H1 (cell line): Measurements from ENCODE around the gene HES5.

Source experiments
- BRCA1 ChIP-seq: IDR thresholded peaks from 2 replicates; pipeline ENCODE4 v1.6.1; 2012; ENCODE audit warnings: low read depth, low read length, improper control_type of control experiment
- CEBPB ChIP-seq: IDR thresholded peaks from 2 replicates; pipeline ENCODE4 v1.6.1; 2012; ENCODE audit warnings: low read depth, low read length
- CREB1 ChIP-seq: IDR thresholded peaks from 2 replicates; pipeline ENCODE4 v1.6.1; 2012; ENCODE audit warnings: inconsistent platforms
- EZH2 ChIP-seq: fragments of 200-600 bp; sonication (generic); IDR thresholded peaks from 2 replicates; pipeline ENCODE4 v1.7.1; 2012; ENCODE audit warnings: low read depth, mild to moderate bottlenecking, moderate library complexity, low read length, inconsistent platforms; ENCODE audit not compliant: severe bottlenecking
- JUND ChIP-seq: IDR thresholded peaks from 2 replicates; pipeline ENCODE4 v1.6.1; 2011; ENCODE audit warnings: mild to moderate bottlenecking, improper control_type of control experiment, low read length
- POLR2A ChIP-seq, 2 experiments: IDR thresholded peaks; 1 replicate in 1 of 2; 2 replicates in 1 of 2; pipeline ENCODE4 v1.6.1; 2011; ENCODE audit warnings: low read depth in 2 of 2, low read length in 2 of 2, mild to moderate bottlenecking in 2 of 2; ENCODE audit errors: control extremely low read depth in 1 of 2
- RAD21 ChIP-seq, 2 experiments: IDR thresholded peaks in 1 of 2; conservative IDR thresholded peaks in 1 of 2; 2 replicates each; pipeline ENCODE4 v1.6.1; 2011; ENCODE audit warnings: low read depth in 2 of 2, low read length in 2 of 2, improper control_type of control experiment in 1 of 2, inconsistent platforms in 1 of 2, mild to moderate bottlenecking in 1 of 2, moderate library complexity in 1 of 2
- RFX5 ChIP-seq: IDR thresholded peaks from 2 replicates; pipeline ENCODE4 v1.6.1; 2011; ENCODE audit warnings: low read depth, low read length, improper control_type of control experiment, borderline replicate concordance
- RXRA ChIP-seq: IDR thresholded peaks from 2 replicates; pipeline ENCODE4 v1.6.1; 2011; ENCODE audit warnings: low read depth, mild to moderate bottlenecking, low read length, moderate library complexity; ENCODE audit not compliant: insufficient read depth
- SP1 ChIP-seq: IDR thresholded peaks from 2 replicates; pipeline ENCODE4 v1.6.1; 2011; ENCODE audit warnings: low read depth, low read length
- ZNF274 ChIP-seq: IDR thresholded peaks from 2 replicates; pipeline ENCODE4 v1.7.0; 2012; ENCODE audit warnings: low read length, borderline replicate concordance; ENCODE audit errors: extremely low read depth
- TF ChIP-seq, protein P1 (sequence below), 3 experiments: IDR thresholded peaks; 1 replicate in 2 of 3; 2 replicates in 1 of 3; pipeline versions ENCODE4 v1.5.1 to v1.6.1; 2011; ENCODE audit warnings: low read length in 3 of 3, mild to moderate bottlenecking in 3 of 3, inconsistent platforms in 2 of 3, low read depth in 1 of 3, moderate library complexity in 1 of 3; ENCODE audit not compliant: insufficient read depth in 1 of 3; ENCODE audit errors: control extremely low read depth in 1 of 3
- TF ChIP-seq, protein P2 (sequence below): IDR thresholded peaks from 2 replicates; pipeline ENCODE4 v1.6.1; 2011; ENCODE audit warnings: low read length, improper control_type of control experiment
- TF ChIP-seq, protein P3 (sequence below): IDR thresholded peaks from 2 replicates; pipeline ENCODE4 v1.6.1; 2012; ENCODE audit warnings: inconsistent platforms

DNA sequence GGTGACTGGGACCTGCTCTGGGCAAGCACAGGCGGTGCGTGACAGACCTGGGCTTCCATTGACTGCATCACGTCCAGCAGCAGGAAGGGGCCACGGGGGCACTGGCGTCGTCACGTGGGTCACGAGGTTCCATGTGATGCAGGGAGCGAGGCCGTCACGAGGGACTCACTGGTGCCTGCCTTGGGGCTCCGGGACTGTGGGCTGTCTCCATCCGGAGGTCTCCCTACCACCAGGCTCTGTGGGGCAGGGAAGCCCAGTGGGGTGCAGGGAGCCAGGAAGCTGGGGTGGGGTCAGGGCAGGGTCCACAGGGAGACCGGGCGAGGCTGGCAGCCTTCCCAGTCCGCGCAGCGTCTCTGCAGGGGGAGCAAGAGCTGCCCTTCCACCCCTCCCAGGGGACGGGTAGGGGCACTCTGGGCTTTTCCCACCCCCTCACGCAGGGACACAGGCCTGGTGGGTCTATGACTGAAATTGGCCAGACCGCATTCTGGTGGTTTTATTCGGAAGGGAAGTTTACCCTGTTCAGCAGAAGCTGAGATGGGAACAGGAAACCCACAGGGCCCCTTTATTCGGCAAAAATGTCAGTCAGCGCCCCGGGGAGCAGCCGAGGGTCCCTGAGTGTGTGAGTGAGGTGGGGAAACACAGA, 25.7 kb upstream of the HES5 start:
- TF ChIP-seq RAD21 (IDR thresholded peaks at IDR 0.05 in 1 of 2, conservative IDR thresholded peaks at IDR 0.05 in 1 of 2; ENCODE audit: low read depth in 2 of 2, low read length in 2 of 2) (no peak), SP1 (no peak), EZH2 (no peak), POLR2A (IDR thresholded peaks at IDR 0.05; ENCODE audit: control extremely low read depth in 1 of 2, low read depth in 2 of 2, low read length in 2 of 2) (no peak), ZNF274 (no peak), CEBPB (no peak), RFX5 (no peak), RXRA (no peak), JUND (no peak), BRCA1 (no peak), CREB1 (no peak)
- TF ChIP-seq, protein P1, sequence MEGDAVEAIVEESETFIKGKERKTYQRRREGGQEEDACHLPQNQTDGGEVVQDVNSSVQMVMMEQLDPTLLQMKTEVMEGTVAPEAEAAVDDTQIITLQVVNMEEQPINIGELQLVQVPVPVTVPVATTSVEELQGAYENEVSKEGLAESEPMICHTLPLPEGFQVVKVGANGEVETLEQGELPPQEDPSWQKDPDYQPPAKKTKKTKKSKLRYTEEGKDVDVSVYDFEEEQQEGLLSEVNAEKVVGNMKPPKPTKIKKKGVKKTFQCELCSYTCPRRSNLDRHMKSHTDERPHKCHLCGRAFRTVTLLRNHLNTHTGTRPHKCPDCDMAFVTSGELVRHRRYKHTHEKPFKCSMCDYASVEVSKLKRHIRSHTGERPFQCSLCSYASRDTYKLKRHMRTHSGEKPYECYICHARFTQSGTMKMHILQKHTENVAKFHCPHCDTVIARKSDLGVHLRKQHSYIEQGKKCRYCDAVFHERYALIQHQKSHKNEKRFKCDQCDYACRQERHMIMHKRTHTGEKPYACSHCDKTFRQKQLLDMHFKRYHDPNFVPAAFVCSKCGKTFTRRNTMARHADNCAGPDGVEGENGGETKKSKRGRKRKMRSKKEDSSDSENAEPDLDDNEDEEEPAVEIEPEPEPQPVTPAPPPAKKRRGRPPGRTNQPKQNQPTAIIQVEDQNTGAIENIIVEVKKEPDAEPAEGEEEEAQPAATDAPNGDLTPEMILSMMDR (IDR thresholded peaks at IDR 0.05; ENCODE audit: control extremely low read depth in 1 of 3, insufficient read depth in 1 of 3, low read depth in 1 of 3, low read length in 3 of 3) = no peak
- TF ChIP-seq, protein P2, sequence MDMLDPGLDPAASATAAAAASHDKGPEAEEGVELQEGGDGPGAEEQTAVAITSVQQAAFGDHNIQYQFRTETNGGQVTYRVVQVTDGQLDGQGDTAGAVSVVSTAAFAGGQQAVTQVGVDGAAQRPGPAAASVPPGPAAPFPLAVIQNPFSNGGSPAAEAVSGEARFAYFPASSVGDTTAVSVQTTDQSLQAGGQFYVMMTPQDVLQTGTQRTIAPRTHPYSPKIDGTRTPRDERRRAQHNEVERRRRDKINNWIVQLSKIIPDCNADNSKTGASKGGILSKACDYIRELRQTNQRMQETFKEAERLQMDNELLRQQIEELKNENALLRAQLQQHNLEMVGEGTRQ = no peak
- TF ChIP-seq, protein P3, sequence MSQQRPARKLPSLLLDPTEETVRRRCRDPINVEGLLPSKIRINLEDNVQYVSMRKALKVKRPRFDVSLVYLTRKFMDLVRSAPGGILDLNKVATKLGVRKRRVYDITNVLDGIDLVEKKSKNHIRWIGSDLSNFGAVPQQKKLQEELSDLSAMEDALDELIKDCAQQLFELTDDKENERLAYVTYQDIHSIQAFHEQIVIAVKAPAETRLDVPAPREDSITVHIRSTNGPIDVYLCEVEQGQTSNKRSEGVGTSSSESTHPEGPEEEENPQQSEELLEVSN = no peak
